NOMO-1 treated with dmso at 0.1 percent for 144 hours (cell line): Measurements from ENCODE around the gene BIRC7.

Experiments used
- DNase-seq: peaks from one replicate; lab custom pipeline; 2025; ENCODE audit not compliant: unreplicated experiment; lab: John Stamatoyannopoulos, UW

Gene BIRC7

DNA sequence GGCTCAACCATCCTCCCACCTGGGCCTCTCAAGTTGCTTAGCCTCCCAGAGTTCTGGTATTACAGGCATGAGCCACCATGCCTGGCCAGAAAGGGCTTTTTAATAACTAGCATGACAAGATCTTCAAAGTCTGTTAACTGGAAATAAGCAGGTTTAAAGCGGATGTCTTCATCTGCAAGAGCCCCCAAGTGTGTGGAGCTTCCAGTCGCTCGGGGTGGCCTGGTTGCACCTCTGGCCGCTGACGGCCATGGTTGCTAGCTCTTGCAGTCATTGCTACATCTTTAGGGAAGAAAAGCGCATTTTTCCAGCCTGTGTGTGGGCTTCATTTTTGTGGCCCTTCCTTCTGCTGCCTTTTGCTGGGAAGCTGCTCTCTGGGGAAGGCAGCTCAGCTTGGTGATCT is 44.7 kb downstream of the BIRC7 start:
- DNase-seq, result no peak

- no peak for DNase-seq
These were observed 45.3 kb downstream of the BIRC7 start for GRCh38 chr20:63280929-63281545.

DNA sequence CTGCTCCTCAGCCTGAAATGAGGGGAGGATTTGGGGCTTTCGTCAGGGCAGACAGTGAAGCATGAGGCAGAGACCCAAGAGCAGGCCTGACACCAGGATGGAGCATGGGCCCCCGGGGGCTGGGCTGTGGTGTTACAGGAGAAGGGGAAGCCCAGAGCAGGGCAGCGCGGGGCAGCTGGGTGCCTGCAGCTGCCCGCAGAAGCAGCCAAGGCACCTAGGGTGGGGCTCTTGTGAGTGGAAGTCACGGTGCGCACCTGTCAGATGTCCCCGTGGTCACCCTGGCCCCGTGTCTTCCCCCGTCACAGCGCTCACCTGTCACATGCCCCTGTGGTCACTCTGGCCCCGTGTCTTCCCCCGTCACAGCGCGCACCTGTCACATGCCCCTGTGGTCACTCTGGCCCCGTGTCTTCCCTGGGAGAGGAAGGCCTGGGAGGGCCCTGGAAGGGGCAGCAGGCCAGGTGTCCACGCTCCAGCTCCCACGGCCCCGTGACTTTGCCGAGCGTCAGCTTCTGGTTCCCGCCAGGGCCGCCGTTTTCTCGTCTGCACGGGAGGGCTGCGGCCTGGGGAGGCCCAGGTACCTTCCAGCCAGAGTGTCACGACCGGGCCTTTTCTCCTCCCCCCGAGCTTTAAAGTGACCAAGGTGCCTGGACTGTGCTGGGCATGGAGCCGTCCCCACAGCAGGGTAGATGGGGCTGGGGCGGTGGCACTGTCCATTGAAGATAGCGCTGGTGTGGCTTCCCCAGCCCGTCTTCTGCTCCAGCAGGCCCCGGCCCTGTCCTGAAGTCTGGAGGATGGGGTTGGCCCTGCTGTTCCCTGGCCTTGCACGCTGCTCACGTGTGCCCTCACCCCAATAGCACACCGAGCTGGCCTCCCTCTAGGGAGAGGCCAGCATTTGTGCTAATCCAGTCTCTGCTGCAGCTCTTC is 46.3 kb downstream of the BIRC7 start:
- DNase-seq, result no peak

GRCh38 chr20:63282946-63283345 is 47.2 kb downstream of the BIRC7 start:
- DNase-seq, result no peak

GRCh38 chr20:63283397-63284082 is 47.8 kb downstream of the BIRC7 start:
- no peak for DNase-seq

DNA sequence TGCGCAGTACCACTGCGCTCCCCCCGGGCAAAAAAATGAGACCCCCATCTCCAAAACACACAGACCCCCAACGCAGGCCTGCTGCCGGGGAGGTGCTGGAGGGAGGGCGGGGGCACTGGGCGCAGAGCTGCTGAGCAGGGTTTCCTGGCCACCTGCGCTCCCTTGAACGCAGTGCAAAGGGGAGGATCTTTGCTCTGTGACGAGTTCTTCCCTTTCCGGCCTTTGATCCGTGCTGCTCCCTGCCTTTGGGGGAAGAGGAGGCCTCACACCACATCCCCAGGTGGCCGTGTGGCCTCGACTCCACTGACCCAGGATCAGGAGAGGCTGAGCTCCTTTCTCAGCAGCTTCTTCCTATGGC is 48.4 kb downstream of the BIRC7 start:
- DNase-seq, result no peak

GRCh38 chr20:63284544-63284949 is 48.8 kb downstream of the BIRC7 start:
- no peak for DNase-seq

- DNase-seq, result no peak
These were observed 49.3 kb downstream of the BIRC7 start for GRCh38 chr20:63284981-63285524.

DNA sequence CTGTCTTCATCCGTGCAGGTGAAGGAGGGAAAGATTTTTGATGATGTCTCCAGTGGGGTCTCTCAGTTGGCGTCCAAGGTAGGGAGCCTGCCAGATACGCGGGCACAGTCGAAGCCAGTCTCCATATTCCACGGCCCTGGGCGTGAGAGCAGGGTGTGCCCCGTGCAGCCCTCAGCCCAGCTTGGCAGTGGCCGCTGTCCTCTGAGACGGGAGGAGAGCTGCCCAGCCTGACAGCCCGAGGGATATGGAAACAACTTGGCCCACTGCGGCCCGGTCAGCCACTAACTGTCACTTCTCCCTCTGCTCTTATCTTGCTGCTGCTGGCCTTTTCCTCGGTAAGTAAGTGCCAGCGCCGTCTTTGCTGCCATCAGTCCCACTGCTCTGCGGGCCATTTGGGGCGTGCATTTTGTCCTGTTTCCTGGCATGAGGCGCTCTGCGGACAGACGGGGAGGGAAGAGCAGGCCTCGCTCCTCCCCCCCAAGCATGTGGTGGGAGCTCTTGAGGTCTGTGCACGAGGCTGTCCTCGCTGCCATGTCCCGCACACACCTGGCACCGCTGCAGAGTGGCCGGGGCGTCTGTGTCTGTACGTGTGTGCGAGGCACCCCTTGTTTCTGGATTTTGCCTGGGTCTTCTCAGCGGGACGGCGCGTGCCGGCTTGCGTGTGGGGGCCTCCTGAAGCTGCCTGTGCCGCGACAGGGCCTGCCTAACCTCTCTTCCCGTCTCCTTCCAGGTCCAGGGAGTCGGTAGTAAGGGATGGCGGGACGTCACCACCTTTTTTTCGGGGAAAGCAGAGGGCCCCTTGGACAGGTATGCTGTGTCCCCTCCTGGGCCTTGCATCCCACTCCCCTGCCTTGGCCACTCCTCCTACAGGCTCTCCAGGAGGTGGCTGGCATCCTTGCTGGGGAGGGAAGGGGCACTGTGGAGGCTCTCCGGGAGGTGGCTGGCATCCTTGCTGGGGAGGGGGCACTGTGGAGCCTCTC is 50.2 kb downstream of the BIRC7 start:
- DNase-seq, result no peak

DNA sequence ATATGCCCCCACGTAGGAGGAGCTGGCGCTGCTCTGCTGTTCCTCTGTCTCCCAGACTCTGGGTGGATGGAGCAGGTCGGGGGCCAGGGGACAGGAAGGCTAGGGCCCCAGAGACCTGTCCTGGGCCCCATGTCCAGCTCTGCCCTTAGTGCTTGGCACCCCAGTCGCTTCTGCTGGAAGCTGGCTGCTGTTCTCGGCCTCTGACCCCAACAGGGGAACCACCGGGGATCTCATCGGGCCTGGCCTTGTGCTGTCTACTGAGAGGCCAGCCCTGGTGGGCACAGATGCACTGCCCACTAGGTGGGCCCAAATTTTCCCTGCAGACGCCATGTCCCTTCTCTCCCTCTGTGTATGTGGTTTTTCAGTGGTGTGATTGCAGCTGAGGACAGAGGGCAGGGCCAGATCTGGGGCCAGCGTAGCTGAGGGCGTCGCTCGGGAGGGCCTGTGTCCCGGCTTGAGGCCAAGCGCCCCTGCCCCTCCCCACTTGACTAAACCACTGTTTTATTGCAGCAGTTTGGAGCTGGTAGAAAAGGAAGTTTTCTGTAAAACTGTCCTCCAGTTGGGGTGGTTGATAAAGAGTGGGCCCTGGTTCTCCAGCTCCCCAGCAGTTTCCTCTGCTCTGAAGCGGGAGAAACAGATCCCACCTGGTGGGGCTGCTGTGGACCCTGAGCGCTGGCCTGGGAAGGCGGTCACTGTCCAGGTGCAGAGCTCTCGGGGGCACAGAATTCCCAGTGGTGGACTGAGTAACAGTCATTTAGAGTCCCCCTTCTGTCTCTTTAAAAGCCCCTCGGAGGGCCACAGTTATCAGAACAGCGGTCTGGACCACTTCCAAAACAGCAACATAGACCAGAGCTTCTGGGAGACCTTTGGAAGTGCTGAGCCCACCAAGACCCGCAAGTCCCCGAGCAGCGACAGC is 51.3 kb downstream of the BIRC7 start:
- no peak for DNase-seq

- no peak for DNase-seq
These were observed 52.2 kb downstream of the BIRC7 start for GRCh38 chr20:63287697-63288580.

- DNase-seq, result no peak
These were observed 53.0 kb downstream of the BIRC7 start for GRCh38 chr20:63288581-63289251.

GRCh38 chr20:63289311-63290135 is 53.8 kb downstream of the BIRC7 start:
- DNase-seq, result no peak
